Measurements from ENCODE around the gene TMEM140.

DNA sequence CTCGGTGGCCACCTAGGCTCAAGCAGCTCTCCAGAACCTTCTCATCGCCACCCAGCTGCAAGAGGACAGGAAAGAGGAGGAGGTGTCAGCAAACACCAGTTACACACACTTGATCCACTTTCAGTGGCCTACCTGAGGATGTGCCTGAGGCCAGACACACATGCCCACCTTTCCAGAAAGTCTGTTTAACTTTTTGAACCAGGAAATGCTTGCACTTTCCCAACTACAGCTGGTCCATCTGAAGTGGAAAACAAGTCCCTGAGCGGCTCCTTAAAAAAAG is 38.3 kb downstream of the TMEM140 start:
- no peak for TF ChIP-seq TBP (optimal IDR thresholded peaks at IDR 0.05; ENCODE audit: low read depth, low read length)
- TF ChIP-seq, protein P1, sequence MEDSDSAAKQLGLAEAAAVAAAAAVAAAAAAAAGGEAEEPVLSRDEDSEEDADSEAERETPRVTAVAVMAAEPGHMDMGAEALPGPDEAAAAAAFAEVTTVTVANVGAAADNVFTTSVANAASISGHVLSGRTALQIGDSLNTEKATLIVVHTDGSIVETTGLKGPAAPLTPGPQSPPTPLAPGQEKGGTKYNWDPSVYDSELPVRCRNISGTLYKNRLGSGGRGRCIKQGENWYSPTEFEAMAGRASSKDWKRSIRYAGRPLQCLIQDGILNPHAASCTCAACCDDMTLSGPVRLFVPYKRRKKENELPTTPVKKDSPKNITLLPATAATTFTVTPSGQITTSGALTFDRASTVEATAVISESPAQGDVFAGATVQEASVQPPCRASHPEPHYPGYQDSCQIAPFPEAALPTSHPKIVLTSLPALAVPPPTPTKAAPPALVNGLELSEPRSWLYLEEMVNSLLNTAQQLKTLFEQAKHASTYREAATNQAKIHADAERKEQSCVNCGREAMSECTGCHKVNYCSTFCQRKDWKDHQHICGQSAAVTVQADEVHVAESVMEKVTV (CRISPR knock-in tag; IDR thresholded peaks at IDR 0.05) = no peak
- no peak for TF ChIP-seq POLR2A (conservative IDR thresholded peaks at IDR 0.05)
- no peak for TF ChIP-seq NUFIP1 (IDR thresholded peaks at IDR 0.05; ENCODE audit: partially characterized antibody)
- TF ChIP-seq EGR1 (conservative IDR thresholded peaks at IDR 0.05) = no peak
- TF ChIP-seq MTA2 (IDR thresholded peaks at IDR 0.05; ENCODE audit: low read depth) = no peak
- TF ChIP-seq HDGF (IDR thresholded peaks at IDR 0.05) = no peak
- no peak for TF ChIP-seq POU5F1 (IDR thresholded peaks at IDR 0.05; ENCODE audit: borderline replicate concordance, low read depth, low read length, partially characterized antibody)
- TF ChIP-seq, protein P2, sequence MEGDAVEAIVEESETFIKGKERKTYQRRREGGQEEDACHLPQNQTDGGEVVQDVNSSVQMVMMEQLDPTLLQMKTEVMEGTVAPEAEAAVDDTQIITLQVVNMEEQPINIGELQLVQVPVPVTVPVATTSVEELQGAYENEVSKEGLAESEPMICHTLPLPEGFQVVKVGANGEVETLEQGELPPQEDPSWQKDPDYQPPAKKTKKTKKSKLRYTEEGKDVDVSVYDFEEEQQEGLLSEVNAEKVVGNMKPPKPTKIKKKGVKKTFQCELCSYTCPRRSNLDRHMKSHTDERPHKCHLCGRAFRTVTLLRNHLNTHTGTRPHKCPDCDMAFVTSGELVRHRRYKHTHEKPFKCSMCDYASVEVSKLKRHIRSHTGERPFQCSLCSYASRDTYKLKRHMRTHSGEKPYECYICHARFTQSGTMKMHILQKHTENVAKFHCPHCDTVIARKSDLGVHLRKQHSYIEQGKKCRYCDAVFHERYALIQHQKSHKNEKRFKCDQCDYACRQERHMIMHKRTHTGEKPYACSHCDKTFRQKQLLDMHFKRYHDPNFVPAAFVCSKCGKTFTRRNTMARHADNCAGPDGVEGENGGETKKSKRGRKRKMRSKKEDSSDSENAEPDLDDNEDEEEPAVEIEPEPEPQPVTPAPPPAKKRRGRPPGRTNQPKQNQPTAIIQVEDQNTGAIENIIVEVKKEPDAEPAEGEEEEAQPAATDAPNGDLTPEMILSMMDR (IDR thresholded peaks at IDR 0.05 in 2 of 3, conservative IDR thresholded peaks at IDR 0.05 in 1 of 3; ENCODE audit: insufficient read depth in 2 of 3, low read depth in 1 of 3, low read length in 3 of 3) = no peak
- TF ChIP-seq ZNF41 (CRISPR knock-in tag; conservative IDR thresholded peaks at IDR 0.05) = no peak
- no peak for TF ChIP-seq POLR2AphosphoS5 (IDR thresholded peaks at IDR 0.05; ENCODE audit: control insufficient read depth, insufficient read depth, low read depth, low read length)
- TF ChIP-seq, protein P3, sequence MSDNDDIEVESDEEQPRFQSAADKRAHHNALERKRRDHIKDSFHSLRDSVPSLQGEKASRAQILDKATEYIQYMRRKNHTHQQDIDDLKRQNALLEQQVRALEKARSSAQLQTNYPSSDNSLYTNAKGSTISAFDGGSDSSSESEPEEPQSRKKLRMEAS (CRISPR knock-in tag; IDR thresholded peaks at IDR 0.05) = no peak

Measured in K562 (cell line).